ENCODE measurements around the gene ZNF195. TPM values are rescaled to one million over a fixed set of nuclear protein-coding genes. Genes with fewer than 3 reads are reported as not detected.
"Not testable (repeated sequence)": the region's sequence is repeated elsewhere in the genome, so short reads cannot be mapped to it uniquely, and the experiment has no call there.

Gene ZNF195
- total RNA-seq (46.0 and 47.3 TPM in 2 replicates), polyA plus RNA-seq (21.3 and 31.8 TPM in 2 replicates), polyA minus RNA-seq (20.5 and 24.3 TPM in 2 replicates)
- 33.2 TPM for total RNA-seq (2013)

- Histone ChIP-seq H3K9ac (ENCODE audit: low read length) (peak within 1 kb of the TSS; percentile 97), H2AFZ (ENCODE audit: insufficient read depth, low read depth, low read length, poor library complexity, severe bottlenecking) (peak within 1 kb of the TSS; percentile 97), H3K4me2 (replicated peaks; ENCODE audit: low read depth, low read length, poor library complexity, severe bottlenecking) (peak within 1 kb of the TSS; percentile 88), H3K27me3 (replicated peaks in 1 of 4; ENCODE audit: control extremely low read depth in 1 of 4, control insufficient read depth in 3 of 4, insufficient read depth in 4 of 4, low read length in 3 of 4) (no peaks in the 10 kb centered on the region), H3K36me3 (replicated peaks in 1 of 2; ENCODE audit: control extremely low read depth in 1 of 2, control insufficient read depth in 1 of 2, extremely low read depth in 1 of 2, insufficient read depth in 2 of 2, low read length in 1 of 2) (peaks cover 1 to 14% of the 10 kb centered on the region in 2 experiments), H3K4me1 (ENCODE audit: control insufficient read depth in 2 of 2, insufficient read depth in 2 of 2, low read length in 2 of 2) (peaks cover 16 to 24% of the 10 kb centered on the region in 2 donors), H4K20me1 (ENCODE audit: control insufficient read depth, insufficient read depth, low read length, poor library complexity, severe bottlenecking) (peaks cover 20% of the 10 kb centered on the region), H3K9me3 (ENCODE audit: control extremely low read depth in 1 of 3, control insufficient read depth in 2 of 3, insufficient read depth in 1 of 3, low read length in 2 of 3) (no peaks in the 10 kb centered on the region), H3K27ac (ENCODE audit: low read length in 2 of 2) (peak within 1 kb of the TSS; percentile 63 to 92), H3K79me2 (ENCODE audit: control insufficient read depth, insufficient read depth, low read length) (peaks cover 66% of the 10 kb centered on the region), H3K4me3 (ENCODE audit: control extremely low read depth in 1 of 5, extremely low read depth in 1 of 5, insufficient read depth in 1 of 5, low read depth in 2 of 5, low read length in 4 of 5) (peak within 1 kb of the TSS; percentile 67 to 97 (median 87))
- intact Hi-C loops (cut with micrococcal nuclease) = loop anchor here (1.0 to 5.0 kb wide), 4 partner anchors 44 to 479 kb away; partner anchors contain the start of genes CARS1, NAP1L4 and STIM1
- 0% methylated on average over 45 of the region's 54 CpGs for WGBS (ENCODE audit: insufficient coverage)
- Mint-ChIP-seq H3K4me3 (peak within 1 kb of the TSS; percentile 97), H3K9me3 (ENCODE audit: insufficient read depth) (no peaks in the 10 kb centered on the region), H3K27me3 (no peaks in the 10 kb centered on the region), H3K4me1 (peaks cover 39% of the 10 kb centered on the region), H3K27ac (peak within 1 kb of the TSS; percentile 95)
- peak; percentile 95 for DNase-seq
- TF ChIP-seq CTCF (IDR thresholded peaks at IDR 0.05) = no peak
- ChIA-PET POLR2A (interaction anchor here (0.6 to 1.2 kb wide), 5 partner anchors 218 to 762 kb away, joined by 3 read pairs; partner anchors contain the start of gene NAP1L4), CTCF (interaction anchor here (0.7 to 3.5 kb wide), 6 partner anchors 16 to 978 kb away, joined by 3 to 13 read pairs (median 3); partner anchors contain the start of gene TSSC4)
- peak; percentile 100 for ATAC-seq (ENCODE audit: low read depth)
Observed at GRCh38 chr11:3378426-3379423, at the start of gene ZNF195. Gene ZNF195 (minus strand): TSS chr11:3379146. CDS start chr11:3379040, 106 bp downstream.

DNA sequence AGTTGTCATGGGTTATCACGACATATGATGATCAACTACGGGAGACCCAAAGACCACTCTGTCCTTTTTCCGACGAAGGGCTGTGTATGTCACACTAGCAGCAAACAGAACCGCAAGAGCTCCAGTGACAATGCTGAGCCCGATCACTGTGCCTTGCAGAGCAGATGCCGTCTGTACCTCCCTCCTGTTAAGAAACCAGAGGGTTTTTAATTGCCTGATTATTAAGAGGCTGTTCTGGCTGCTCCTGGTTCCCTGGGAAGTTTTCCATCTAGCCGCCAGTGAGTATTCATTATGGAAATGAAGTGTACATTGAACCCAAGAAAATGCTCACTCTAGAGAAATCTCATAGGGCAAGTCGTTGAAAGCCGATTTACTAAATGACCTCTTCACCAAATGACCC, 49.1 kb upstream of the ZNF195 start:
- 89% methylated on average over 7 of the region's 10 CpGs for WGBS (ENCODE audit: insufficient coverage)
- H3K27ac Mint-ChIP-seq; H3K4me3 Mint-ChIP-seq; DNase-seq; intact Hi-C loops (cut with micrococcal nuclease); H3K4me1 Mint-ChIP-seq; H3K9me3 ChIP-seq (ENCODE audit: control extremely low read depth in 1 of 3, control insufficient read depth in 2 of 3, insufficient read depth in 1 of 3, low read length in 2 of 3); H3K36me3 ChIP-seq (replicated peaks in 1 of 2; ENCODE audit: control extremely low read depth in 1 of 2, control insufficient read depth in 1 of 2, extremely low read depth in 1 of 2, insufficient read depth in 2 of 2, low read length in 1 of 2); H3K9me3 Mint-ChIP-seq (ENCODE audit: insufficient read depth); H4K20me1 ChIP-seq (ENCODE audit: control insufficient read depth, insufficient read depth, low read length, poor library complexity, severe bottlenecking); H3K27me3 ChIP-seq (replicated peaks in 1 of 4; ENCODE audit: control extremely low read depth in 1 of 4, control insufficient read depth in 3 of 4, insufficient read depth in 4 of 4, low read length in 3 of 4); H3K4me3 ChIP-seq (ENCODE audit: control extremely low read depth in 1 of 5, extremely low read depth in 1 of 5, insufficient read depth in 1 of 5, low read depth in 2 of 5, low read length in 4 of 5); POLR2A ChIA-PET; H3K9ac ChIP-seq (ENCODE audit: low read length); H3K27ac ChIP-seq (ENCODE audit: low read length in 2 of 2); H3K79me2 ChIP-seq (ENCODE audit: control insufficient read depth, insufficient read depth, low read length); CTCF ChIA-PET; H3K4me2 ChIP-seq (replicated peaks; ENCODE audit: low read depth, low read length, poor library complexity, severe bottlenecking); H3K4me1 ChIP-seq (ENCODE audit: control insufficient read depth in 2 of 2, insufficient read depth in 2 of 2, low read length in 2 of 2); H2AFZ ChIP-seq (ENCODE audit: insufficient read depth, low read depth, low read length, poor library complexity, severe bottlenecking); ATAC-seq (ENCODE audit: low read depth): not testable (repeated sequence)
- peaks cover 28% of the 10 kb centered on the region for H3K27me3 Mint-ChIP-seq

DNA sequence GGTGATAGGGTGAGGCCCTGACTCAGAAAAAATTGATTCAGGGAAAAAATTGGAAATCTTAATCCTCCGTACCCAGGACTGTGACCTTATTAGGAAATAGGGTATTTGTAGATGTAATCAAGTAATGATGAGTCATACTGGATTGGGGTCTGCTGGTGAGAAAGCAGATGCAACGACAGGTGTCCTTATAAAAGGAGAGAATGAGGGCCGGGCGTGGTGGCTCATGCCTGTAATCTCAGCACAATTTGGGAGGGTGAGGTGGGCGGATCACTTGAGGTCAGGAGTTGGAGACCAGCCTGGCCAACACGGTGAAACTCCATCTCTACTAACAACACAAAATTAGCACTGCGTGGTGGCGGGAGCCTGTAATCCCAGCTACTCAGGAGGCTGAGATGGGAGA, 47.6 kb upstream of the ZNF195 start:
- CTCF ChIA-PET; H3K4me3 Mint-ChIP-seq; H3K27ac ChIP-seq (ENCODE audit: low read length in 2 of 2); H3K4me2 ChIP-seq (replicated peaks; ENCODE audit: low read depth, low read length, poor library complexity, severe bottlenecking); H3K9me3 Mint-ChIP-seq (ENCODE audit: insufficient read depth); H3K79me2 ChIP-seq (ENCODE audit: control insufficient read depth, insufficient read depth, low read length); H4K20me1 ChIP-seq (ENCODE audit: control insufficient read depth, insufficient read depth, low read length, poor library complexity, severe bottlenecking); ATAC-seq (ENCODE audit: low read depth); H3K4me1 Mint-ChIP-seq; intact Hi-C loops (cut with micrococcal nuclease); POLR2A ChIA-PET; H3K9ac ChIP-seq (ENCODE audit: low read length); H3K36me3 ChIP-seq (replicated peaks in 1 of 2; ENCODE audit: control extremely low read depth in 1 of 2, control insufficient read depth in 1 of 2, extremely low read depth in 1 of 2, insufficient read depth in 2 of 2, low read length in 1 of 2); H2AFZ ChIP-seq (ENCODE audit: insufficient read depth, low read depth, low read length, poor library complexity, severe bottlenecking); H3K9me3 ChIP-seq (ENCODE audit: control extremely low read depth in 1 of 3, control insufficient read depth in 2 of 3, insufficient read depth in 1 of 3, low read length in 2 of 3); H3K27me3 ChIP-seq (replicated peaks in 1 of 4; ENCODE audit: control extremely low read depth in 1 of 4, control insufficient read depth in 3 of 4, insufficient read depth in 4 of 4, low read length in 3 of 4); H3K27ac Mint-ChIP-seq; DNase-seq; H3K4me3 ChIP-seq (ENCODE audit: control extremely low read depth in 1 of 5, extremely low read depth in 1 of 5, insufficient read depth in 1 of 5, low read depth in 2 of 5, low read length in 4 of 5): not testable (repeated sequence)
- peaks cover 28% of the 10 kb centered on the region for H3K27me3 Mint-ChIP-seq
- peaks cover 0 to 10% of the 10 kb centered on the region in 2 donors for H3K4me1 ChIP-seq (ENCODE audit: control insufficient read depth in 2 of 2, insufficient read depth in 2 of 2, low read length in 2 of 2)
- WGBS (ENCODE audit: insufficient coverage) = 88% methylated on average over 6 of the region's 8 CpGs

Data from B cell (primary cell).